H1 (cell line): Measurements from ENCODE around the gene VAV2. TPM values are rescaled to one million over a fixed set of nuclear protein-coding genes. Genes with fewer than 3 reads are reported as not detected.

Experiments used
- CTCF ChIA-PET: fragments of 300-600 bp; sonication (Branson Sonifier 250); formaldehyde crosslinking; loops from one replicate; lab custom pipeline; 2021; ENCODE audit not compliant: partially characterized antibody; lab: Charles Lee
- POLR2A ChIA-PET: fragments of 300-600 bp; sonication (Branson Sonifier 250); formaldehyde crosslinking; loops from one replicate; lab custom pipeline; 2021; ENCODE audit warnings: inconsistent platforms; ENCODE audit not compliant: partially characterized antibody; lab: Charles Lee
- DNase-seq, 2 experiments: peaks; one replicate each; pipeline versions ENCODE4 v3.0.0 to v3.0.0-alpha.2; 2010 to 2022; ENCODE audit warnings: low spot score in 2 of 2, low read depth in 1 of 2, mixed read lengths in 1 of 2
- FAIRE-seq: peaks from 2 replicates; lab custom pipeline; 2011; peaks lifted over from hg19 to GRCh38; lab: Jason Lieb, UNC
- H2AFZ ChIP-seq: 2 replicates; pipeline ENCODE4 v1.8.1; 2012; ENCODE audit warnings: low read length, inconsistent platforms
- H2AK5ac ChIP-seq: 2 replicates; pipeline ENCODE4 v1.6.1; 2013; ENCODE audit warnings: low read depth, low read length
- H2BK120ac ChIP-seq: replicated peaks from 2 replicates; pipeline ENCODE3; 2013; ENCODE audit warnings: low read depth, low read length, inconsistent platforms
- H2BK12ac ChIP-seq: 2 replicates; pipeline ENCODE4 v1.6.1; 2013; ENCODE audit warnings: low read depth, low read length
- H2BK15ac ChIP-seq: 2 replicates; pipeline ENCODE4 v1.6.1; 2013; ENCODE audit warnings: low read length
- H2BK20ac ChIP-seq: 2 replicates; pipeline ENCODE4 v1.6.1; 2013; ENCODE audit warnings: low read length
- H2BK5ac ChIP-seq: 2 replicates; pipeline ENCODE4 v1.6.1; 2013; ENCODE audit warnings: low read depth, low read length
- H3K14ac ChIP-seq: 2 replicates; pipeline ENCODE4 v1.6.1; 2013; ENCODE audit warnings: inconsistent platforms; ENCODE audit not compliant: insufficient read length
- H3K18ac ChIP-seq: 2 replicates; pipeline ENCODE4 v1.6.1; 2013; ENCODE audit warnings: low read length; ENCODE audit errors: extremely low read depth
- H3K23ac ChIP-seq: 2 replicates; pipeline ENCODE4 v1.6.1; 2013; ENCODE audit warnings: inconsistent platforms; ENCODE audit not compliant: insufficient read length
- H3K23me2 ChIP-seq: 2 replicates; pipeline ENCODE4 v1.6.1; 2013; ENCODE audit warnings: low read depth, low read length
- H3K27ac ChIP-seq: 2 replicates; pipeline ENCODE4 v1.6.1; 2011; ENCODE audit warnings: low read depth, low read length, inconsistent platforms
- H3K27me3 ChIP-seq, 4 experiments: replicated peaks in 1 of 4; 1 replicate in 1 of 4; 2 replicates in 3 of 4; pipeline versions ENCODE4 v1.6.1 to v1.8.1; 2011 to 2013; ENCODE audit warnings: low read length in 3 of 4, mild to moderate bottlenecking in 3 of 4, inconsistent platforms in 2 of 4, mixed read lengths in 2 of 4, moderate library complexity in 1 of 4; ENCODE audit not compliant: control insufficient read depth in 3 of 4, insufficient read depth in 3 of 4; ENCODE audit errors: extremely low read depth in 1 of 4
- H3K36me3 ChIP-seq, 4 experiments: 2 replicates each; pipeline versions ENCODE4 v1.6.1 to v1.8.1; 2011 to 2013; ENCODE audit warnings: mild to moderate bottlenecking in 4 of 4, low read length in 3 of 4, moderate library complexity in 2 of 4, control low read depth in 1 of 4, inconsistent platforms in 1 of 4; ENCODE audit not compliant: insufficient read depth in 4 of 4, control insufficient read depth in 2 of 4
- H3K4ac ChIP-seq: replicated peaks from 2 replicates; pipeline ENCODE3; 2013; ENCODE audit warnings: low read length, low read depth, mixed read lengths, inconsistent platforms; ENCODE audit not compliant: insufficient read length
- H3K4me1 ChIP-seq, 4 experiments: replicated peaks in 1 of 4; 1 replicate in 1 of 4; 2 replicates in 3 of 4; pipeline versions ENCODE4 v1.6.1 to v1.8.1; 2011 to 2013; ENCODE audit warnings: low read length in 3 of 4, inconsistent platforms in 2 of 4, mixed read lengths in 1 of 4; ENCODE audit not compliant: insufficient read depth in 4 of 4, control insufficient read depth in 3 of 4
- H3K4me2 ChIP-seq, 2 experiments: 2 replicates each; pipeline versions ENCODE4 v1.6.1 to v1.8.1; 2011 to 2013; ENCODE audit warnings: low read depth in 2 of 2, low read length in 2 of 2, control low read depth in 1 of 2, inconsistent platforms in 1 of 2, mild to moderate bottlenecking in 1 of 2; ENCODE audit not compliant: insufficient read depth in 1 of 2
- H3K4me3 ChIP-seq, 4 experiments: fragments of 200-600, 300-600 bp in 1 of 4; sonication (generic), shearing (Covaris generic), sonication (Bioruptor Twin) in 1 of 4; 2 replicates each; pipeline versions ENCODE4 v1.5.1 to v1.8.1; 2011 to 2016; ENCODE audit warnings: low read length in 4 of 4, low read depth in 3 of 4, control low read depth in 2 of 4, inconsistent platforms in 2 of 4, mild to moderate bottlenecking in 2 of 4, mixed read lengths in 1 of 4, moderate library complexity in 1 of 4; ENCODE audit not compliant: insufficient read depth in 2 of 4; ENCODE audit errors: extremely low read depth in 1 of 4
- H3K56ac ChIP-seq: replicated peaks from 2 replicates; pipeline ENCODE3; 2013; ENCODE audit warnings: low read depth, mild to moderate bottlenecking, mixed read lengths, low read length, inconsistent platforms; ENCODE audit not compliant: insufficient read length
- H3K79me1 ChIP-seq: 2 replicates; pipeline ENCODE4 v1.6.1; 2013; ENCODE audit warnings: low read depth, low read length, control low read depth
- H3K79me2 ChIP-seq, 2 experiments: 2 replicates each; pipeline versions ENCODE4 v1.6.1 to v1.8.1; 2012 to 2013; ENCODE audit warnings: low read length in 2 of 2, mild to moderate bottlenecking in 2 of 2, inconsistent platforms in 1 of 2; ENCODE audit not compliant: insufficient read depth in 2 of 2, control insufficient read depth in 1 of 2
- H3K9ac ChIP-seq, 4 experiments: replicated peaks in 1 of 4; 1 replicate in 1 of 4; 2 replicates in 3 of 4; pipeline versions ENCODE4 v1.6.1 to v1.8.1; 2011 to 2013; ENCODE audit warnings: low read depth in 3 of 4, low read length in 3 of 4, control low read depth in 2 of 4, mild to moderate bottlenecking in 2 of 4, moderate library complexity in 2 of 4, inconsistent platforms in 1 of 4; ENCODE audit errors: extremely low read depth in 1 of 4
- H3K9me3 ChIP-seq, 2 experiments: 2 replicates each; pipeline versions ENCODE4 v1.6.1 to v1.8.1; 2012 to 2013; ENCODE audit warnings: mild to moderate bottlenecking in 2 of 2, moderate library complexity in 2 of 2, control low read depth in 1 of 2, inconsistent platforms in 1 of 2, low read depth in 1 of 2, low read length in 1 of 2, mixed read lengths in 1 of 2; ENCODE audit not compliant: insufficient read depth in 2 of 2
- H4K20me1 ChIP-seq, 2 experiments: replicated peaks in 1 of 2; 2 replicates each; pipeline versions ENCODE3 to v1.8.1; 2011 to 2013; ENCODE audit warnings: inconsistent platforms in 2 of 2, low read length in 2 of 2, mild to moderate bottlenecking in 1 of 2; ENCODE audit not compliant: insufficient read depth in 2 of 2, control insufficient read depth in 1 of 2
- H4K5ac ChIP-seq: 2 replicates; pipeline ENCODE4 v1.6.1; 2013; ENCODE audit warnings: low read length, low read depth, mixed read lengths, inconsistent platforms; ENCODE audit not compliant: insufficient read length
- H4K8ac ChIP-seq: 2 replicates; pipeline ENCODE4 v1.8.0; 2013; ENCODE audit warnings: mild to moderate bottlenecking, moderate library complexity, low read length, inconsistent platforms; ENCODE audit not compliant: insufficient read depth; ENCODE audit errors: extremely low read depth
- H4K91ac ChIP-seq: replicated peaks from 2 replicates; pipeline ENCODE3; 2013; ENCODE audit warnings: low read length, mixed read lengths, inconsistent platforms; ENCODE audit not compliant: insufficient read length
- BRCA1 ChIP-seq: IDR thresholded peaks from 2 replicates; pipeline ENCODE4 v1.6.1; 2012; ENCODE audit warnings: low read depth, low read length, improper control_type of control experiment
- CBX5 ChIP-seq: fragments of 300-800, 300-1000 bp; sonication (generic); IDR thresholded peaks from 2 replicates; pipeline ENCODE4 v1.7.1; 2016; ENCODE audit warnings: antibody characterized with exemption, low read length, low read depth
- KDM1A ChIP-seq: fragments of 200-600, 300-600 bp; sonication (generic); IDR thresholded peaks from 2 replicates; pipeline ENCODE4 v1.7.1; 2016; ENCODE audit warnings: mild to moderate bottlenecking, low read length, borderline replicate concordance
- POLR2A ChIP-seq, 2 experiments: IDR thresholded peaks; 1 replicate in 1 of 2; 2 replicates in 1 of 2; pipeline ENCODE4 v1.6.1; 2011; ENCODE audit warnings: low read depth in 2 of 2, low read length in 2 of 2, mild to moderate bottlenecking in 2 of 2; ENCODE audit errors: control extremely low read depth in 1 of 2
- POLR2AphosphoS5 ChIP-seq: IDR thresholded peaks from 2 replicates; pipeline ENCODE4 v1.6.1; 2011; ENCODE audit warnings: low read depth, low read length
- SIRT6 ChIP-seq: IDR thresholded peaks from one replicate; pipeline ENCODE4 v1.7.1; 2012; ENCODE audit warnings: low read length, inconsistent platforms
- SP2 ChIP-seq: IDR thresholded peaks from 2 replicates; pipeline ENCODE4 v1.6.1; 2012; ENCODE audit warnings: mild to moderate bottlenecking, low read length, inconsistent platforms
- SRF ChIP-seq: IDR thresholded peaks from 2 replicates; pipeline ENCODE4 v1.6.1; 2011; ENCODE audit warnings: mild to moderate bottlenecking, low read depth, low read length, moderate library complexity
- SUZ12 ChIP-seq: fragments of 200-600 bp; sonication (generic); IDR thresholded peaks from 2 replicates; pipeline ENCODE4 v1.6.1; 2012; ENCODE audit warnings: mild to moderate bottlenecking, inconsistent platforms, low read length, moderate library complexity, mixed read lengths
- WGBS, 2 experiments: shearing (Covaris generic) in 1 of 2; methylation state at CpG; one replicate each; pipeline versions ENCODE4 v1.1.6 to v1.1.7; 2013 to 2015; ENCODE audit warnings: low lambda C conversion rate in 2 of 2, mixed read lengths in 2 of 2, inconsistent platforms in 1 of 2, low coverage in 1 of 2, missing lambda C conversion rate in 1 of 2; ENCODE audit not compliant: insufficient replicate concordance in 2 of 2, insufficient coverage in 1 of 2, insufficient read length in 1 of 2; ENCODE audit errors: extremely low coverage in 1 of 2, missing lambda C conversion rate in 1 of 2; 5-methylcytosine and 5-hydroxymethylcytosine counted together
- polyA plus RNA-seq, 7 experiments: library from polyadenylated mRNA; depleted of rRNA in 3 of 7; stranded (reverse) in 5 of 7; unstranded in 2 of 7; fragments of >200 nt in 5 of 7; fragments of 200-250 nt in 2 of 7; gene quantifications; 1 replicate in 5 of 7; 2 replicates in 1 of 7; 4 replicates in 1 of 7; pipeline versions ENCODE4 v1.2.1 to v1.2.3, GENCODE V29; 2011 to 2013; ENCODE audit warnings: missing spikeins in 2 of 7, mixed read lengths in 2 of 7
- total RNA-seq: library from RNA; stranded (reverse); fragmentation: NEBNext Ultra II Directional; extraction: Animal tissue kit (Norgen Biotek cat#: 25700); gene quantifications from 2 replicates; pipeline ENCODE4 v1.2.1, GENCODE V29; 2021

VAV2 gene
- total and polyA plus RNA-seq, 2 of the 8 experiments (the other 6 are each of a cell fraction or from before 2014, with no cell fraction given) = 13.6 to 37.6 TPM

- Histone ChIP-seq H3K79me1 (no peaks in the 10 kb centered on the region; the same call in 1 of the 2 replicates), H3K36me3 (no peaks in the 10 kb centered on the region), H3K79me2 (no peaks in the 10 kb centered on the region), H3K9me3 (no peaks in the 10 kb centered on the region), H4K5ac (no peak overlapping the region), H2BK120ac (no peak overlapping the region), H2AK5ac (no peak overlapping the region), H2BK15ac (no peak overlapping the region), H3K4me1 (no peaks in the 10 kb centered on the region), H3K14ac (no peak overlapping the region), H3K27ac (no peak overlapping the region), H3K27me3 (no peaks in the 10 kb centered on the region), H4K91ac (no peak overlapping the region), H3K4me3 (no peak overlapping the region), H4K8ac (no peak overlapping the region), H2AFZ (no peak overlapping the region), H3K18ac (no peak overlapping the region), H3K23me2 (no peaks in the 10 kb centered on the region), H2BK5ac (no peak overlapping the region), H2BK12ac (no peak overlapping the region), H2BK20ac (no peak overlapping the region), H3K23ac (no peak overlapping the region), H3K4ac (no peak overlapping the region), H4K20me1 (peaks cover 0 to 3% of the 10 kb centered on the region in 2 experiments), H3K9ac (no peak overlapping the region), H3K56ac (no peak overlapping the region), H3K4me2 (no peak overlapping the region)
- no peak for DNase-seq
- ChIA-PET POLR2A (no interaction called here), CTCF (interaction anchor here (1.2 to 2.5 kb wide), 6 partner anchors 8 to 33 kb away, joined by 3 to 10 read pairs (median 5); no protein-coding TSS in a partner anchor)
- 94% methylated on average over 9 of the region's 9 CpGs; no CpG with 5 or more reads in 1 of the 2 experiments for WGBS, 2 experiments
- TF ChIP-seq SRF (no peak), SP2 (no peak), BRCA1 (no peak), SUZ12 (no peak), KDM1A (no peak), POLR2AphosphoS5 (no peak), CBX5 (no peak), SIRT6 (no peak), POLR2A (IDR thresholded peaks at IDR 0.05; ENCODE audit: control extremely low read depth in 1 of 2, low read depth in 2 of 2, low read length in 2 of 2) (no peak)
- FAIRE-seq = no peak
Measured at GRCh38 chr9:133815781-133816180, 176.3 kb downstream of the VAV2 start.
